IMR-90 (cell line): ENCODE results near the gene INPP5E. TPM values are rescaled to one million over a fixed set of nuclear protein-coding genes. Genes with fewer than 3 reads are reported as not detected.

Experiments
- ATAC-seq: fragments of 200-7000 bp; cut with Tn5 transposase; 2 replicates; pipeline ENCODE4 v1.9.1; 2020; ENCODE audit warnings: low read depth, mild to moderate bottlenecking, moderate library complexity
- BruUV-seq: library from RNA; stranded (reverse); fragments of 400-500 nt; replicated peaks from 2 replicates; lab custom pipeline; 2021; lab: Mats Ljungman, UMichigan
- CTCF ChIA-PET: fragments of 300-600 bp; formaldehyde crosslinking; extraction: SDS; loops from one replicate; lab custom pipeline; 2021; ENCODE audit warnings: antibody characterized with exemption; lab: Yijun Ruan, JAX
- POLR2A ChIA-PET: fragments of 300-600 bp; sonication (Branson Sonifier 250); formaldehyde crosslinking; loops from one replicate; lab custom pipeline; 2022; ENCODE audit warnings: antibody characterized with exemption; ENCODE audit not compliant: unreplicated experiment; lab: Charles Lee
- DNase-seq: peaks from one replicate; pipeline ENCODE4 v3.0.0; 2013
- H2AFZ ChIP-seq: replicated peaks from 2 replicates; pipeline ENCODE3; 2013; ENCODE audit warnings: low read length, mild to moderate bottlenecking; ENCODE audit not compliant: poor library complexity
- H2AK5ac ChIP-seq: 2 replicates; pipeline ENCODE4 v1.6.1; 2013; ENCODE audit warnings: low read depth, low read length, inconsistent platforms
- H2AK9ac ChIP-seq: replicated peaks from 2 replicates; pipeline ENCODE3; 2013; ENCODE audit warnings: mild to moderate bottlenecking, low read depth, low read length, moderate library complexity; ENCODE audit not compliant: poor library complexity
- H2BK120ac ChIP-seq: 2 replicates; pipeline ENCODE4 v1.6.1; 2013; ENCODE audit warnings: low read depth, low read length, inconsistent platforms
- H2BK15ac ChIP-seq: 3 replicates; pipeline ENCODE4 v1.6.1; 2013; ENCODE audit warnings: low read depth, low read length, inconsistent platforms
- H2BK20ac ChIP-seq: 2 replicates; pipeline ENCODE4 v1.6.1; 2013; ENCODE audit warnings: low read depth, mild to moderate bottlenecking, inconsistent platforms, low read length, moderate library complexity
- H2BK5ac ChIP-seq: 2 replicates; pipeline ENCODE4 v1.6.1; 2013; ENCODE audit warnings: mild to moderate bottlenecking, low read depth, low read length, inconsistent platforms; ENCODE audit not compliant: poor library complexity, severe bottlenecking
- H3K14ac ChIP-seq: replicated peaks from 2 replicates; pipeline ENCODE4 v1.6.1; 2013; ENCODE audit warnings: low read depth, low read length, inconsistent platforms
- H3K18ac ChIP-seq: 2 replicates; pipeline ENCODE4 v1.6.1; 2013; ENCODE audit warnings: low read depth, low read length, control low read depth
- H3K23ac ChIP-seq: 2 replicates; pipeline ENCODE4 v1.6.1; 2013; ENCODE audit warnings: low read depth, low read length, inconsistent platforms
- H3K27ac ChIP-seq: 2 replicates; pipeline ENCODE4 v1.5.1; 2013; ENCODE audit warnings: mild to moderate bottlenecking, control low read depth, low read length; ENCODE audit not compliant: insufficient read depth
- H3K27me3 ChIP-seq: 2 replicates; pipeline ENCODE4 v1.6.1; 2013; ENCODE audit warnings: low read length; ENCODE audit not compliant: control insufficient read depth, insufficient read depth
- H3K36me3 ChIP-seq: 2 replicates; pipeline ENCODE4 v1.6.1; 2013; ENCODE audit warnings: low read length, mixed read lengths; ENCODE audit not compliant: control insufficient read depth, insufficient read depth
- H3K4ac ChIP-seq: 2 replicates; pipeline ENCODE4 v1.6.1; 2013; ENCODE audit warnings: low read depth, low read length, inconsistent platforms
- H3K4me1 ChIP-seq: 2 replicates; pipeline ENCODE4 v1.6.1; 2013; ENCODE audit warnings: low read length, mixed read lengths; ENCODE audit not compliant: control insufficient read depth, insufficient read depth
- H3K4me2 ChIP-seq: 2 replicates; pipeline ENCODE4 v1.6.1; 2013; ENCODE audit warnings: low read depth, mild to moderate bottlenecking, control low read depth, low read length, moderate library complexity
- H3K4me3 ChIP-seq: 2 replicates; pipeline ENCODE4 v1.5.1; 2013; ENCODE audit warnings: low read depth, mild to moderate bottlenecking, control low read depth, low read length, moderate library complexity; ENCODE audit not compliant: insufficient read depth
- H3K56ac ChIP-seq: 2 replicates; pipeline ENCODE4 v1.6.1; 2013; ENCODE audit warnings: low read length, inconsistent platforms; ENCODE audit not compliant: insufficient read depth; ENCODE audit errors: extremely low read depth
- H3K79me1 ChIP-seq, 2 experiments: 2 replicates each; pipeline ENCODE4 v1.6.1; 2013; ENCODE audit warnings: low read length in 2 of 2, inconsistent platforms in 1 of 2, low read depth in 1 of 2
- H3K9ac ChIP-seq: 2 replicates; pipeline ENCODE4 v1.6.1; 2013; ENCODE audit warnings: low read depth, low read length, control low read depth
- H3K9me1 ChIP-seq: 2 replicates; pipeline ENCODE4 v1.6.1; 2013; ENCODE audit warnings: low read length, inconsistent platforms; ENCODE audit not compliant: insufficient read depth
- H3K9me3 ChIP-seq: 2 replicates; pipeline ENCODE4 v1.6.1; 2013; ENCODE audit warnings: low read length; ENCODE audit not compliant: control insufficient read depth, insufficient read depth
- H4K20me1 ChIP-seq: 2 replicates; pipeline ENCODE4 v1.6.1; 2013; ENCODE audit warnings: low read length, inconsistent platforms; ENCODE audit not compliant: insufficient read depth
- H4K5ac ChIP-seq: 2 replicates; pipeline ENCODE4 v1.6.1; 2013; ENCODE audit warnings: mild to moderate bottlenecking, low read depth, low read length, control low read depth
- H4K8ac ChIP-seq, 2 experiments: 2 replicates each; pipeline ENCODE4 v1.6.1; 2013; ENCODE audit warnings: low read depth in 2 of 2, low read length in 2 of 2, control low read depth in 1 of 2, inconsistent platforms in 1 of 2
- H4K91ac ChIP-seq: 2 replicates; pipeline ENCODE4 v1.6.1; 2013; ENCODE audit warnings: low read depth, low read length, inconsistent platforms; ENCODE audit not compliant: insufficient read depth
- BHLHE40 ChIP-seq: fragments of 150-350 bp; IDR thresholded peaks from 2 replicates; pipeline ENCODE4 v1.6.1; 2016; ENCODE audit warnings: mild to moderate bottlenecking, low read depth, low read length
- CEBPB ChIP-seq: IDR thresholded peaks from 2 replicates; pipeline ENCODE4 v1.6.1; 2012; ENCODE audit warnings: low read depth, low read length, improper control_type of control experiment
- CHD1 ChIP-seq: IDR thresholded peaks from 2 replicates; pipeline ENCODE4 v1.6.1; 2012; ENCODE audit warnings: low read depth, low read length, improper control_type of control experiment
- ELK1 ChIP-seq: fragments of 150-350 bp; IDR thresholded peaks from 2 replicates; pipeline ENCODE4 v1.6.1; 2016; ENCODE audit warnings: low read depth, mild to moderate bottlenecking, low read length, moderate library complexity, borderline replicate concordance
- FOS ChIP-seq: fragments of 150-350 bp; IDR thresholded peaks from 2 replicates; pipeline ENCODE4 v1.6.1; 2016; ENCODE audit warnings: low read depth, low read length
- MAFK ChIP-seq: IDR thresholded peaks from 2 replicates; pipeline ENCODE4 v1.6.1; 2012; ENCODE audit warnings: low read depth, low read length, improper control_type of control experiment
- MAZ ChIP-seq: IDR thresholded peaks from 2 replicates; pipeline ENCODE4 v1.6.1; 2012; ENCODE audit warnings: low read depth, mild to moderate bottlenecking, low read length, improper control_type of control experiment, moderate library complexity, borderline replicate concordance
- MXI1 ChIP-seq: IDR thresholded peaks from 2 replicates; pipeline ENCODE4 v1.6.1; 2012; ENCODE audit warnings: low read depth, mild to moderate bottlenecking, low read length, moderate library complexity, borderline replicate concordance
- NFE2L2 ChIP-seq: fragments of 150-350 bp; IDR thresholded peaks from 2 replicates; pipeline ENCODE4 v1.6.1; 2016; ENCODE audit warnings: low read depth, mild to moderate bottlenecking, low read length
- POLR2A ChIP-seq: IDR thresholded peaks from 2 replicates; pipeline ENCODE4 v1.6.1; 2012; ENCODE audit warnings: mild to moderate bottlenecking, low read depth, low read length
- RAD21 ChIP-seq: IDR thresholded peaks from 2 replicates; pipeline ENCODE4 v1.6.1; 2012; ENCODE audit warnings: low read length, improper control_type of control experiment
- RCOR1 ChIP-seq: IDR thresholded peaks from 2 replicates; pipeline ENCODE4 v1.6.1; 2012; ENCODE audit warnings: mild to moderate bottlenecking, low read length, improper control_type of control experiment; ENCODE audit not compliant: insufficient replicate concordance
- RFX5 ChIP-seq: IDR thresholded peaks from 2 replicates; pipeline ENCODE4 v1.8.0; 2012; ENCODE audit warnings: low read depth, mild to moderate bottlenecking, low read length, moderate library complexity
- SMC3 ChIP-seq: fragments of 150-350 bp; IDR thresholded peaks from 2 replicates; pipeline ENCODE4 v1.6.1; 2016; ENCODE audit warnings: low read depth, mild to moderate bottlenecking, antibody characterized with exemption, low read length, moderate library complexity
- WGBS, 2 experiments: methylation state at CpG; one replicate each; pipeline versions ENCODE4 v1.1.5 to v1.1.7; 2013; ENCODE audit warnings: missing lambda C conversion rate in 2 of 2; ENCODE audit not compliant: insufficient read length in 1 of 2; ENCODE audit errors: extremely low coverage in 2 of 2; 5-methylcytosine and 5-hydroxymethylcytosine counted together
- dilution Hi-C: fragments of 300-500 bp; cut with HindIII; formaldehyde crosslinking; loops from one replicate; pipeline ENCODE4 v1.14.3; 2018; ENCODE audit warnings: low sequenced_read_pairs; ENCODE audit not compliant: unreplicated experiment
- in situ Hi-C: fragments of 300-500 bp; cut with MboI; formaldehyde crosslinking; loops from 3 replicates; pipeline ENCODE4 v1.14.3; 2019; ENCODE audit warnings: low sequenced_read_pairs, inconsistent platforms, mixed read lengths
- intact Hi-C: fragments of 100-400 bp; cut with micrococcal nuclease; formaldehyde crosslinking; loops from 2 replicates; pipeline ENCODE4 v1.10.0; 2022
- polyA plus RNA-seq, 3 experiments: library from polyadenylated mRNA; depleted of rRNA; stranded (reverse); fragments of >200 nt; gene quantifications; 2 replicates each; pipeline ENCODE4 v1.2.3, GENCODE V29; 2012; ENCODE audit warnings: low replicate concordance in 1 of 3
- total RNA-seq: library from RNA; depleted of rRNA; stranded (reverse); fragments of >200 nt; gene quantifications from 2 replicates; pipeline ENCODE4 v1.2.3, GENCODE V29; 2012
- TF ChIP-seq, protein P1 (sequence below): conservative IDR thresholded peaks from 2 replicates; pipeline ENCODE4 v1.5.1; 2012; ENCODE audit warnings: mild to moderate bottlenecking, low read depth, low read length, improper control_type of control experiment
- TF ChIP-seq, protein P2 (sequence below): fragments of 150-350 bp; IDR thresholded peaks from 2 replicates; pipeline ENCODE4 v1.6.1; 2017; ENCODE audit warnings: mild to moderate bottlenecking, antibody characterized with exemption, low read length, low read depth

INPP5E gene
- total and polyA plus RNA-seq, 2 of the 4 experiments (the other 2 are of a cell fraction), result 1.6 to 9.4 TPM

GRCh38 chr9:136441681-136442245 lies 2.1 kb upstream of the INPP5E start:
- no peak overlapping the region for H3K4me3 ChIP-seq
- H3K27me3 ChIP-seq, result no peaks in the 10 kb centered on the region
- no peak overlapping the region for H3K14ac ChIP-seq
- no peak overlapping the region for H2AK5ac ChIP-seq
- H4K20me1 ChIP-seq, result peaks cover 50% of the 10 kb centered on the region
- in situ Hi-C loops, result no loop called here
- H3K27ac ChIP-seq, result no peak overlapping the region
- no peak for ATAC-seq
- H3K56ac ChIP-seq, result no peak overlapping the region
- no peak overlapping the region for H2AFZ ChIP-seq
- no peak overlapping the region for H3K4me2 ChIP-seq
- CTCF ChIA-PET, result no interaction called here
- H3K4me1 ChIP-seq, result peaks cover 7% of the 10 kb centered on the region
- H3K9me1 ChIP-seq, result peaks cover 5% of the 10 kb centered on the region; the same call in 1 of the 2 replicates
- H3K9ac ChIP-seq, result no peak overlapping the region
- TF ChIP-seq POLR2A (no peak), FOS (no peak), RAD21 (no peak), CEBPB (no peak), CHD1 (no peak), MAFK (no peak), MXI1 (no peak), BHLHE40 (no peak), ELK1 (no peak), RCOR1 (no peak), SMC3 (no peak), NFE2L2 (no peak), RFX5 (no peak), MAZ (no peak)
- TF ChIP-seq, protein P1, sequence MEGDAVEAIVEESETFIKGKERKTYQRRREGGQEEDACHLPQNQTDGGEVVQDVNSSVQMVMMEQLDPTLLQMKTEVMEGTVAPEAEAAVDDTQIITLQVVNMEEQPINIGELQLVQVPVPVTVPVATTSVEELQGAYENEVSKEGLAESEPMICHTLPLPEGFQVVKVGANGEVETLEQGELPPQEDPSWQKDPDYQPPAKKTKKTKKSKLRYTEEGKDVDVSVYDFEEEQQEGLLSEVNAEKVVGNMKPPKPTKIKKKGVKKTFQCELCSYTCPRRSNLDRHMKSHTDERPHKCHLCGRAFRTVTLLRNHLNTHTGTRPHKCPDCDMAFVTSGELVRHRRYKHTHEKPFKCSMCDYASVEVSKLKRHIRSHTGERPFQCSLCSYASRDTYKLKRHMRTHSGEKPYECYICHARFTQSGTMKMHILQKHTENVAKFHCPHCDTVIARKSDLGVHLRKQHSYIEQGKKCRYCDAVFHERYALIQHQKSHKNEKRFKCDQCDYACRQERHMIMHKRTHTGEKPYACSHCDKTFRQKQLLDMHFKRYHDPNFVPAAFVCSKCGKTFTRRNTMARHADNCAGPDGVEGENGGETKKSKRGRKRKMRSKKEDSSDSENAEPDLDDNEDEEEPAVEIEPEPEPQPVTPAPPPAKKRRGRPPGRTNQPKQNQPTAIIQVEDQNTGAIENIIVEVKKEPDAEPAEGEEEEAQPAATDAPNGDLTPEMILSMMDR, result no peak
- TF ChIP-seq, protein P2, sequence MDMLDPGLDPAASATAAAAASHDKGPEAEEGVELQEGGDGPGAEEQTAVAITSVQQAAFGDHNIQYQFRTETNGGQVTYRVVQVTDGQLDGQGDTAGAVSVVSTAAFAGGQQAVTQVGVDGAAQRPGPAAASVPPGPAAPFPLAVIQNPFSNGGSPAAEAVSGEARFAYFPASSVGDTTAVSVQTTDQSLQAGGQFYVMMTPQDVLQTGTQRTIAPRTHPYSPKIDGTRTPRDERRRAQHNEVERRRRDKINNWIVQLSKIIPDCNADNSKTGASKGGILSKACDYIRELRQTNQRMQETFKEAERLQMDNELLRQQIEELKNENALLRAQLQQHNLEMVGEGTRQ, result no peak
- no peak overlapping the region for H2BK15ac ChIP-seq
- H2AK9ac ChIP-seq, result no peak overlapping the region
- no peak overlapping the region for H3K23ac ChIP-seq
- POLR2A ChIA-PET, result no interaction called here
- no peak overlapping the region for H4K5ac ChIP-seq
- no peaks in the 10 kb centered on the region for H3K9me3 ChIP-seq
- no peak overlapping the region for H3K18ac ChIP-seq
- no TSS peak for BruUV-seq
- WGBS, 2 experiments, result 86% methylated on average over 10 of the region's 17 CpGs; no CpG with 5 or more reads in 1 of the 2 experiments
- dilution Hi-C loops, result no loop called here
- intact Hi-C loops, result no loop called here
- no peak overlapping the region for H3K4ac ChIP-seq
- H2BK20ac ChIP-seq, result no peak overlapping the region
- H2BK5ac ChIP-seq, result no peak overlapping the region
- no peak overlapping the region for H2BK120ac ChIP-seq
- peaks cover 0 to 58% of the 10 kb centered on the region in 2 experiments; a peak in 3 of 4 replicates for H3K79me1 ChIP-seq
- no peak overlapping the region for H4K8ac ChIP-seq
- peaks cover 61% of the 10 kb centered on the region for H3K36me3 ChIP-seq
- no peak for DNase-seq
- H4K91ac ChIP-seq, result no peak overlapping the region
